Right lung (tissue), 5 donors: ENCODE data around the gene PPP6R3. TPM values are rescaled to one million over a fixed set of nuclear protein-coding genes. Genes with fewer than 3 reads are reported as not detected.
A peak's percentile ranks its signal among the peaks of the same experiment; 100 is the strongest.
"Not testable (repeated sequence)": the region's sequence is repeated elsewhere in the genome, so short reads cannot be mapped to it uniquely, and the experiment has no call there.

ENCODE experiments used
- DNase-seq, 2 donors: peaks; one replicate each; pipeline ENCODE4 v3.0.0-alpha.2; 2013
- polyA plus RNA-seq, 5 donors: library from polyadenylated mRNA; unstranded; fragments of 120-200 nt; gene quantifications; one replicate each; pipeline versions ENCODE4 v1.2.1 to v1.2.3, GENCODE V29; 2013; ENCODE audit warnings: inconsistent platforms in 1 of 5, low replicate concordance in 1 of 5; ENCODE audit not compliant: insufficient read length in 5 of 5, insufficient read depth in 1 of 5

PPP6R3 gene
- polyA plus RNA-seq, 5 donors, result 84.1 to 123 (median 107) TPM

- DNase-seq, result no peak
These were observed 27.0 kb upstream of the PPP6R3 start for GRCh38 chr11:68433541-68433940.

- not testable (repeated sequence) for DNase-seq
These were observed 26.4 kb upstream of the PPP6R3 start for GRCh38 chr11:68434159-68434558.

GRCh38 chr11:68436162-68436888 lies 24.2 kb upstream of the PPP6R3 start:
- no peak for DNase-seq

GRCh38 chr11:68436985-68437926 lies 23.3 kb upstream of the PPP6R3 start:
- no peak for DNase-seq

GRCh38 chr11:68437927-68438657 lies 22.5 kb upstream of the PPP6R3 start:
- no peak for DNase-seq

- no peak for DNase-seq
These were observed 21.8 kb upstream of the PPP6R3 start for GRCh38 chr11:68438658-68439259.

- DNase-seq, result no peak
These were observed 21.0 kb upstream of the PPP6R3 start for GRCh38 chr11:68439355-68440065.

GRCh38 chr11:68440224-68440623 lies 20.3 kb upstream of the PPP6R3 start:
- peak in 1 of 2 donors; percentile 38 for DNase-seq

GRCh38 chr11:68441466-68442230 lies 18.9 kb upstream of the PPP6R3 start:
- peak in 1 of 2 donors; percentile 48 for DNase-seq

GRCh38 chr11:68442433-68442832 lies 18.1 kb upstream of the PPP6R3 start:
- no peak for DNase-seq

- DNase-seq, result no peak
These were observed 16.0 kb upstream of the PPP6R3 start for GRCh38 chr11:68444566-68444965.

GRCh38 chr11:68445531-68446035 lies 15.0 kb upstream of the PPP6R3 start:
- no peak for DNase-seq

GRCh38 chr11:68446046-68446725 lies 14.4 kb upstream of the PPP6R3 start:
- no peak for DNase-seq

- peak; percentile 50 to 65 for DNase-seq
These were observed 13.3 kb upstream of the PPP6R3 start for GRCh38 chr11:68447015-68447801.

GRCh38 chr11:68447914-68448313 lies 12.6 kb upstream of the PPP6R3 start:
- DNase-seq, result not testable (repeated sequence)

GRCh38 chr11:68448604-68449011 lies 11.9 kb upstream of the PPP6R3 start:
- no peak for DNase-seq

- DNase-seq, result no peak
These were observed 10.6 kb upstream of the PPP6R3 start for GRCh38 chr11:68449951-68450350.

- DNase-seq, result no peak
These were observed 9.8 kb upstream of the PPP6R3 start for GRCh38 chr11:68450711-68451110.

GRCh38 chr11:68454767-68455166 lies 5.8 kb upstream of the PPP6R3 start:
- no peak for DNase-seq
